Activated CD8-positive, alpha-beta memory T cell treated with anti-CD3 and anti-CD28 coated beads for 48 hours (primary cell): Measurements from ENCODE around the gene C2CD4C.
"Not testable (repeated sequence)": the region's sequence is repeated elsewhere in the genome, so short reads cannot be mapped to it uniquely, and the experiment has no call there.

Source experiments
- DNase-seq, 3 experiments: peaks; one replicate each; pipeline ENCODE4 v3.0.0-alpha.2; 2020; ENCODE audit warnings: low read depth in 2 of 3, low spot score in 2 of 3

The C2CD4C gene

DNA sequence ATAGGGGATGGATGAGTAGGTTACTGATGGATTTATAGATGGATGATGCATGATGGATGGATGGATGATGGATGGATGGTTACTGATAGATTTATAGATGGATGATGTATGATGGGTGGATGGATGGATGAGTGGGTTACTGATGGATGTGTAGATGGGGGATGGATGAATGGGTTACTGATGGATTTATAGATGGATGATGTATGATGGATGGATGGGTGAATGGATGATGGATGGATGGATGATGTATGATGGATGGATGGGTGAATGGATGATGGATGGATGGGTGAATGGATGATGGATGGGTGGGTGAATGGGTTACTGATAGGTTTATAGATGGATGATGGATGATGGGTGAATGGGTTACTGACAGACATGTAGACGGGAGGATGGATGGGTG is 6.3 kb upstream of the C2CD4C start:
- DNase-seq = no peak

DNA sequence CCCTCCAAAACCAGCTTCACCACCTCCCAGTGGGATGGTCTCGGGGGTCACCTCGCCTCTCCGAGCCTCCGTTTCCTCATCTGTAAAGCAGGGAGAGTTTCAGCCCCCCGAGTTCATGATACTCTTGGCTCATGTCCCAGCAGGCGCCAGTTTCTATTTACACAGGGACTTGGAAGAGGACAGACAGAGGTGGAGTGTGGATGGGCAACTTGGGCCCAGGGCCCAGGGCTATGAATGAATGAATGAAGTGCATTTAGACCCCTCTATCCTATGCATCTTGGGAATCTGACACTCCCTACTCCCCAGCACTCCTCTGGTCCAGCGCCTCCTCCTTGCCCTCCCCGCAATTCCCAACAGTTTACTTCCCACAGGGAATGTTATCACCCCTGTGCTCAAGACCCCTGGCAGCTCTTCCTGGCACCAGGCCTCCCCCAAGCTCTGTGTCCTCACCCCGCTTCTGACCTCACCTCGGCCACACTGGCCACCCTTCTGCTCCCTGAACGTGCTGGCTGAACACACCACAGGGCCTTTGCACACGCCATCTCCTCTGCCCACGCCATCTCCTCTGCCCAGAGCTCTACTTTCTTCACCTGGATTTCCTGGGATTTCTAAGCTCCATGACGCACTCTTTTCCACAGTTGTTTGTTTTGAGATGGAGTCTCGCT is 4.9 kb upstream of the C2CD4C start:
- no peak for DNase-seq

- no peak for DNase-seq
These were observed 3.7 kb upstream of the C2CD4C start for GRCh38 chr19:412356-413355.

GRCh38 chr19:411723-412355 is 2.9 kb upstream of the C2CD4C start:
- no peak for DNase-seq

- DNase-seq = not testable (repeated sequence)
These were observed 2.3 kb upstream of the C2CD4C start for GRCh38 chr19:411121-411722.

- no peak for DNase-seq
These were observed 1.4 kb upstream of the C2CD4C start for GRCh38 chr19:410243-410781.

GRCh38 chr19:409516-410242 is 732 bp upstream of the C2CD4C start:
- no peak for DNase-seq

GRCh38 chr19:408441-408901 is 476 bp downstream of the C2CD4C start:
- DNase-seq = no peak

DNA sequence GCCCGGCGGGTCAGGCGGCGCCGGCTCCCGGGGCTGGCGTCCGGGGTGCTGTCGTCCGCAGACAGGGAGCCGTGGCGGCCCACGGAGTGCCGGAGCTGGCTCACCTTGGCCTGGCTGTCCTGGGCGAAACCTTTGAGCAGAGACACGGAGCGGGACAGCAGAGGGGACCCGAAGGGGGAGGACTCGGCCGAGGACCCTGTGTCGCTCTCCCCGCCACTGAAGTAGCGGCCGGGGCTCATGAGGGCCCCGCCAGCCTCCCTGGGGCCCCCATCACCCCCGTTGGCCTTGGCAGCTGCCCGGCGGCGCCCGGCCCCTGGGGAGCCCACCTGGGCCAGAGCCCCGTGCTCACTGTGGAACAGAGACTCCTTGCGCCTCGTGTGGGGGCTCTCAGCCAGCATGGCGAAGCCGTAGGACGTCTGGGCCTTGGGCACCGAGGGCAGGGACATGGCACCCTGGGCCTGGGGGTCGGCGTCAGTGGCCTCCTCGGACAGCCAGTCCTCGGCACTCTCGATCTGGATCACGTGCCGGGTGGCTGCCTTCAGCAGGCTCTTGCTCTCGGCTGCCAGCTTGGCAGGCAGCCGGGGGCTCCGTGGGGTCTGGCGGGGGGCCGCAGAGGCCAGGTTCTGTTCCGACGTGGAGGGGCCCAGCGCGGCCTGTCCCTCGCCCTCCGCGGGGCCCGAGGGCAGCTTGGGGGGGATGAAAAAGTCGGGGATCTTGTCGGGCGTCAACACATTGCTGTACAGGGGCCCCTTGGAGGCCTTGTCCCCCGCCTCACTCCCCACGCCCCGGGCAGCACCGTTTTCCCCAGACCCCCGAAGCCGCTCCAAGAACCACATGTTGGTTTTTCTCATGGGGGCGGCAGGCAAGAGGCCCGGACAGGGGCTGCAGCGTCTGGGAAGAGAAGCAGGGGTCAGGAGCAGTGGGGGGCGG is 1.2 kb downstream of the C2CD4C start:
- no peak for DNase-seq

DNA sequence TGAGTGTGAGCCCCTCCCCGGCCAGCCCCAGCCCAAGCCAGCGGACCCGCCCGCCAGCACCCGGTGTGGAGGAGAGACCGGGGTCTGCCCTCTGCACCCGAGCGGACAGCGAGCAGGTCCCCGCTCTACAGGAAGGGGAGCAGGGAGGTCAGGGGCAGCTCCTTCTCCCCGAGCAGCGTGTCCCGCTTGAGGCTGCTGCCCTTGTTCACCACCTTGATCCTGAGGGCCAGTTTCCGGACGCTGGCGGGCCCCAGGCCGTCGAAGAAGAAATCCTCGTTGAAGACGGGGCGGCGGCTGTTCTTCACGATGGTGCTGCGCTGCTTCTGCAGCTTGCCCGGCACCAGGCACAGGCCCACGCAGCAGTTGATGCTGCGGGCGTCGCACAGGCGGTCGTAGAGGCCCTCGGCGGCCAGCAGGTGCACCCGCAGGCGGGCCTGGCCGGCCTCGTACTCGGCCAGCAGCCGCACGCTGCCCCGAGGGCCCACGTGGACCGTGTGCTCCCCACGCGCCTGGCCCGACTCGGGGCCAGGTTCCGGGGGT is 1.9 kb downstream of the C2CD4C start:
- no peak for DNase-seq

- DNase-seq = no peak
These were observed 2.7 kb downstream of the C2CD4C start for GRCh38 chr19:406135-406781.

DNA sequence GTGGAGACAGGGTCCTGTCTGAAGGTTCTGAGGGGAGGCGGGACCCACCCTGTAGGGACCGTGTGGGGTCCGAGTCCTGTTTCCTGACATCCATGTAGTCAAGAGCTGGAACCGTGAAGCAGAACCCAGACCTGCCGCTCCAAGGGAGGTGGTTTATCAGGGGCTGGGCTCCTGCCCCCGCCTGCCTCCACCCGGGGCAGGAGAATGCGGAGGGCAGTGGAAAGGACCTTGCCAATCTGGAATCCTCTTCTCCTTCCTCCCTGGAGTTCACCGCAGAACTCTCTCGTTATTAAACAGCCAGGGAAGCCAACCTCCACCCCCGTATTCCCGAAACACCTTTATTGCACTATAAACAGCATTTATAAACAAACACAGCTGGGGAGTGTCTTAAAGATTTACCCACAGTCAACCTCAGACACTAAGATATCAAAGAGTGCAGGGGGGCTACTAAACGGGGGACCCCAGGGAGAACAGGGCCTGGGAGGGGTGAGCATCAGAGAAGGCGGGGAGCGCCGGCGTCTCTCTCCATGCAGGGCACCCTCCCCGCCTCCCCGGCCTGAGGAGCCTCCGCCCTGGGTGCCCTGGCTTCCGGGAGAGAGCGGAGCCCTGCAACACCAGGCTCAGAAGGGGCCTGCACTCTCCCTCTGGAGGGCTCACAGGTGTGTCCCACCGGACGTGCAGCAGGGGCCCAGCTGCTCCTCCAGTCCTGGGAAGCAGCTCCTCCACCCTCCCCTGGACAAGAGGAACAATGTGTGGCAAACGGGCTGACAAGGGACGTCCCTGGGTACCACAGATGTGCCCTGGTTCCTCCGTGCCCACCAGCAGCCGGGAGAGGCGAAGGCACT is 3.6 kb downstream of the C2CD4C start:
- DNase-seq = no peak

DNA sequence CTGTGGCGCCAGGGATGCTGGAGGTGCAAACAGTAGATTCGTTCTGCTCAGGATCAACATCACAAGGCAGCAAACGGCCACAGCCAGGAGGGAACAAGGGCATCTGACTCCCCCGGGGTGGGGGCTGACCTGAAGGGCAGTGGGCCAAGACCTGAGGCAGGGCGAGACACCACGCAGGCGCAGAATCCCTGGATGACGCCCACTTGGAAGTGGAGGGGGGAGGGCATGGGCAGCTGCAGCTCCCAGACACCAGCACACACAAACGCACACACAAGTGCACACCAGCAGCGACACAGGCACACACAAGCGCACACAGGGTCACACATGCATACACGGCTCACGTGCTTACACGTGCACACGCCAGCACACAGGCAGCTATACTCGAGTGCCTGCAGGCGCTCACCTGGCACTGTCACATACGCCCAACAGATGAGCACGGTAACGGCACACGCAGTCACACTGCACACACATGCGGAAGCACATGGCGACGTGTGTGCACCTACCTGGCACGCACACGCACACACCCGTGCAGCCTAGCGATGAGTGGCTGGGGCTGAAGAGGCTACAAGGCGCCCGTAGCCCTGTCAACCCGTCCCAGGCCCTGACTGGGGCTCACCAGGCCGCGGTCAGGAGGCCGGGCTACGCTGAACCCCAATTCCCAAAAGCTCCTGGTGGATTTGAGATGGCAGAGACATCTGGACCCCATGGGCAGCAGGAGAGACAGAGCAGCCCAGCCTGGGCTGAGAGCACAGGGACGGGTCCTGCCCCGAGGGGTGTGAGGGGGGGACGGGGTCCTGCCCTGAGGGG is 5.5 kb downstream of the C2CD4C start:
- no peak for DNase-seq

DNA sequence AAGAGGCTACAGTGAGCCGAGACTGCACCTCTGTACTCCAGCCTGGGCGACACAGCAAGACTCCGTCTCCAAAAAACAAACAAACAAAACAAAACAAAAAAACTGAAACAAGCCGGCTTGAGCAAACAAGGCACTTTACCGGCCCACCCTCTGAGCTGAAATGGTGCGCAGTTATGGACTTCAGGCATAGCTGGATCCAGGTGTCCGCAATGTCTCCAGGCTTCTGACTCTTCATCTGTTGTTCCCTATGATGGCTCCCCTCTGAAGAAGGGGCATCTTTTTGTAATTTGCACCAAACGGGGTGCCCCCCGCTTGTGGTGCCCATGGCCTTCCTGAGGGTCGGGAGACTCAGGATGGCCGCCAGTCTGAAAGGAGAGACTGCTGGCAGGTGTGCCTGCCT is 6.2 kb downstream of the C2CD4C start:
- DNase-seq = no peak

DNA sequence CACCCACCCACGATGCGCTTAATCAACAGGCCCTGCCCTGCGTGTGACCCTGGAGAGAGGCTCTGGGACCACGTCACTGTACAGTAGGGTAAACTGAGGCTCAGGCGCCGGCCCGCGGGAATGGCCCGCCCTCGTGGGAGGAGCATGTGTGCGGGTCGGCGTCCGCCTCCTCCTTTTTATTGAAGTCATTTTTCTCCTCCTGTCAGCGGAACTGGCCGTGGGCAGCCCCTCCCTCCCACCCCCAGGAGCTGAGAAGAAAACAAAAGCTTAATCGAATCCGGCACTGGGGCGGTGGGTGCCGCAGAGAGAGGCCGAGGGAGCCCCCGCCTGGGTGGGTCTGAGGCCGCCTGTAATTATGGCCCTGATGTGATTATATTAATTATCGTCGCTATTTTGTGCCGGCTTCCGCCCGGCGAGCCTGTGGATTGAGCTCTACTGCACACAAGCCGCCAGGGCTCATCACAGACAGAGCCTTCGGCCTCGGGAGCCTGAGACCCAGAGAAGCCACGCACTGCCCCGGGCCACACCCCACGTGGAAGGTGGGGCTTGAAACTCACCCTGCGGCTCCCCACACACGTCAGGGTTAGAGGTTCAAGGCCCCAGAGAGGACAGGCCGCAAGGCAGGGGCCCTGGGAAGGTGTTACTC is 7.0 kb downstream of the C2CD4C start:
- no peak for DNase-seq
